ENCODE results near the gene CCDC33. TPM values are rescaled to one million over a fixed set of nuclear protein-coding genes. Genes with fewer than 3 reads are reported as not detected.

CCDC33 gene
- 4.4 TPM for polyA plus RNA-seq (2013, experiment 1 of 2)
- 4.0 TPM for polyA plus RNA-seq (2013, experiment 2 of 2)

DNA sequence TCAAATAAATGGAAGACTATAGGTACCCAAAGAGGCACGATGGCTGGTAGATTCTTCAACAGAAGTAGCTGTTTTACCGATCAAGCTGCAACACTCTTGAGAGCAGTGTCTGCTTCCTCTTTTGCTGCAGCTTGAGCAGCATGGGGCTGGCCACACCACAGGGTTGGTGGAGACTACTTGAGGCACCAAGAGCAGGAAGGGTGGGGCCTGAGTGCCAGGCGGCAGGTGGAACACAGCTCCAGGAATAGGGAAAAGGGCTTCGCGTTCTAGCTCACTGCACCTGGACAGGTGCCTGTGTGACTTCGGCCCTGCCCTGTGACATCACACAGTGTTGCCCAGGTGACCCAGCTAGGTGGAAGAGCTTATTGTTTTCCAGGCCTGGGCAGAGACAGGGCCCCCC, at the start of gene CCDC33:
CCDC33 (plus strand) TSS at position 365 of the 400 bp plus-strand sequence. CDS start 394 bp downstream, outside the sequence.
- Histone ChIP-seq H3K4me1 (ENCODE audit: control insufficient read depth, insufficient read depth, low read length, poor library complexity, severe bottlenecking) (peaks cover 21% of the 10 kb centered on the region), H3K27ac (ENCODE audit: low read depth, low read length, severe bottlenecking) (no peak within 1 kb of the TSS), H3K36me3 (ENCODE audit: control insufficient read depth, insufficient read depth, low read length) (no peaks in the 10 kb centered on the region), H3K9me3 (ENCODE audit: control insufficient read depth, low read length) (no peaks in the 10 kb centered on the region), H3K4me3 (ENCODE audit: extremely low read depth, insufficient read depth, low read length, poor library complexity, severe bottlenecking) (no peak within 1 kb of the TSS)
- WGBS, 2 experiments (ENCODE audit: insufficient coverage in 2 of 2), result 89 to 92% methylated on average over 5 to 6 of the region's 6 CpGs

DNA sequence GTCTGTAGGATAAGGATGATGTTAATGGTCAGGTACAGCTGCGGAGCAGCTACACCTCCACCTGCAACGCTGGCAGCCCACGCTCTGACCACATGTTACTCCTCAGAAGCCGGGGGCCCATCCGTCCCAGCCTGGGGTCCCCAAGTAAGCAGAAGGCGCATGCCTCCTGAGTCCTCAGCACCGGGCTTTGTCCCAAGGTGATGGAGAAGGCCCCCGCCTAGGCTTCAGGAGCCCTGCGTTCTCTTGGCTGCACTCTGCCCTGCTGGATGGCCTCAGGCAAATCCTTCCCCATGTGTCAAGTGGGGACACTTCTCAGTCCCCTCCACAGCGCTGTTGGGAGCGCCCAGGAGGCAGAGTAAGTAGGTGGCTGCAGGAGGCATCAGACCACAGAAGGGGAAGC, 47.9 kb upstream of the CCDC33 start:
- H3K36me3 ChIP-seq (ENCODE audit: control insufficient read depth, insufficient read depth, low read length), result peaks cover 17% of the 10 kb centered on the region
- H3K9me3 ChIP-seq (ENCODE audit: control insufficient read depth, low read length), result no peaks in the 10 kb centered on the region
- H3K27ac ChIP-seq (ENCODE audit: low read depth, low read length, severe bottlenecking), result no peak overlapping the region
- peaks cover 14% of the 10 kb centered on the region for H3K4me1 ChIP-seq (ENCODE audit: control insufficient read depth, insufficient read depth, low read length, poor library complexity, severe bottlenecking)
- no peak overlapping the region for H3K4me3 ChIP-seq (ENCODE audit: extremely low read depth, insufficient read depth, low read length, poor library complexity, severe bottlenecking)
- WGBS, 2 experiments (ENCODE audit: insufficient coverage in 2 of 2), result 96% methylated on average over 9 to 10 of the region's 11 CpGs

DNA sequence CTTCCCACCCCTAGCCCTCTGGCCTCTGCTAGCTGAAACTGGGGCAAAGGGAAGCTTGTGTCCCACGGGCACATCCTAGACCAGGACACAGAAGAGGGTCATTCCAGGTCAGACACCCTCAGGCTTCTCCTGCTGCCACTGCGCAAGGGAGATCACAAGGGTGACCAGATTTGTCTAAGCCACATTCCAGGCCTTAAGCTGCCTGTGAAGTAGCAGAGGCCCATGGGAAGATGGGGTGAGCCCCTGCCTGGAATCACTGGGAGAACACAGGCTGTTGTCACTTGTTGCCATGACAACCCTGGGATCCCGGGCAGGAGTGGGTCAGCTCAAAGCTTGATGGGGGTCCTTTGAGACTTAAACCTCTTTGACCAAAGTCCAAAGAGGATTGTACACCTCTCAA, 44.3 kb upstream of the CCDC33 start:
- Histone ChIP-seq H3K4me3 (ENCODE audit: extremely low read depth, insufficient read depth, low read length, poor library complexity, severe bottlenecking) (no peak overlapping the region), H3K4me1 (ENCODE audit: control insufficient read depth, insufficient read depth, low read length, poor library complexity, severe bottlenecking) (peaks cover 33% of the 10 kb centered on the region), H3K9me3 (ENCODE audit: control insufficient read depth, low read length) (no peaks in the 10 kb centered on the region), H3K36me3 (ENCODE audit: control insufficient read depth, insufficient read depth, low read length) (peaks cover 30% of the 10 kb centered on the region), H3K27ac (ENCODE audit: low read depth, low read length, severe bottlenecking) (no peak overlapping the region)
- WGBS, 2 experiments (ENCODE audit: insufficient coverage in 2 of 2), result 83 to 91% methylated on average over 3 of the region's 3 CpGs

DNA sequence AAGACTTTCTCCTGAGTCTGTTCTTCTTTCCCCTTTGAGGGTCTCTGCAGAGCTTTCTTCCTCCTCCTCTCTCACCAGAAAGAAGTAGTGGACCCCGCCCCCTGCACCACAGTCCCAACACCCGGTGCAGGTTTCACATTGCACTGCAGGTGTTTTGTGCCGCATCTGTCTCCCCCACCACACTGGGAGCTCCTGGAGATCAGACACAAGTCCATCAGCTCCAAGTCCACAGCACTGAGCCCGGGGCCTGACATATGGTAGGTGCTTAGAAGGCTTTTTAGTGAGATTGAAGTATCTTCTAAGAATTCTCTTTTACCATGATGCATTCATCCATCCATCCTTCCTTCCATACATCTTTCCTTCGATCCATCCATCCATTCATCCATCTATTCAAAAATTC, 43.4 kb upstream of the CCDC33 start:
- Histone ChIP-seq H3K36me3 (ENCODE audit: control insufficient read depth, insufficient read depth, low read length) (peaks cover 35% of the 10 kb centered on the region), H3K4me3 (ENCODE audit: extremely low read depth, insufficient read depth, low read length, poor library complexity, severe bottlenecking) (no peak overlapping the region), H3K27ac (ENCODE audit: low read depth, low read length, severe bottlenecking) (no peak overlapping the region), H3K4me1 (ENCODE audit: control insufficient read depth, insufficient read depth, low read length, poor library complexity, severe bottlenecking) (peaks cover 33% of the 10 kb centered on the region), H3K9me3 (ENCODE audit: control insufficient read depth, low read length) (no peaks in the 10 kb centered on the region)
- WGBS, 2 experiments (ENCODE audit: insufficient coverage in 2 of 2), result 87 to 100% methylated on average over 1 to 3 of the region's 5 CpGs

DNA sequence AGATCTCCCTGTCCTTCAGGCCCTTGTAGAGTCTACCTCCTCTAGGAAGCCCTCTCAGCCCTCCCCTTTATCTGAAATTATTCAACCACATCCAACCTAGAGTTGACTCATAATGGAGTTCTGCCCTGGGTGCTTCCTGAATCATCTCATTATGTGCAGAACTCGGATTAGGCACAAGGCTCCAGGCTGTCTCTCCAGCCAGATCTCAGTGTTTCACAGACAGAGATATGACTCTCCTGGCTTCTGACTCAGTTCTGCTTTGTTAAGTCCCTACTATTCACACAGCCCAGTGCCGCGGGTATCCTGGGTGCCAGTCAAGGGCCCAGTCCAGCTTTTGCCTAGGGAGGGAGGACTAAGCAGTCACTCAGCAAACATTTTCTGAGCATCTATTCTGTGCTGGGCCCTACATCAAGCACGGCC, 42.8 kb upstream of the CCDC33 start:
- 78 to 98% methylated on average over 4 of the region's 4 CpGs for WGBS, 2 experiments (ENCODE audit: insufficient coverage in 2 of 2)
- H3K9me3 ChIP-seq (ENCODE audit: control insufficient read depth, low read length), result no peaks in the 10 kb centered on the region
- peaks cover 35% of the 10 kb centered on the region for H3K36me3 ChIP-seq (ENCODE audit: control insufficient read depth, insufficient read depth, low read length)
- H3K27ac ChIP-seq (ENCODE audit: low read depth, low read length, severe bottlenecking), result peak overlapping the region; percentile 76
- peaks cover 33% of the 10 kb centered on the region for H3K4me1 ChIP-seq (ENCODE audit: control insufficient read depth, insufficient read depth, low read length, poor library complexity, severe bottlenecking)
- no peak overlapping the region for H3K4me3 ChIP-seq (ENCODE audit: extremely low read depth, insufficient read depth, low read length, poor library complexity, severe bottlenecking)

DNA sequence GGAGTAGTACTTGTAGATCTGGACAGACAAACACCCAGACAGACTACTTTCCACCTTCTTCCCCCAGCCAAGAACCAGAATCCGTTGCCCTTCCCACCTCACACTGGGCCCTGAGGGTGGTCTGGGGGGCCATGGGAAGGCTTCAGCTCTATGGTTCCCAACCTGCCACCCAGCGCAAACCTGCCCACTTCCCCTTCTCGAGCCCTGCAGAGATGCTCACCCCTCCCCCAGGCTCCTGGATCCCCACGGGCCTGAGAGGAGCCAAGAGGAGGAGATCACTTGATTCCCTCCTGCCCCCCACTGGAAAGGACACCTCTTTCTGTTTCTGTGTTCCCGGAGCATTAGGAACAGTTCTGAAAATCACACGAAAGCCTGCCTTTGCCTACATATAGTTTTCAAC, 42.2 kb upstream of the CCDC33 start:
- 81 to 96% methylated on average over 4 to 5 of the region's 6 CpGs for WGBS, 2 experiments (ENCODE audit: insufficient coverage in 2 of 2)
- Histone ChIP-seq H3K27ac (ENCODE audit: low read depth, low read length, severe bottlenecking) (peak overlapping the region; percentile 76), H3K9me3 (ENCODE audit: control insufficient read depth, low read length) (no peaks in the 10 kb centered on the region), H3K4me1 (ENCODE audit: control insufficient read depth, insufficient read depth, low read length, poor library complexity, severe bottlenecking) (peaks cover 33% of the 10 kb centered on the region), H3K4me3 (ENCODE audit: extremely low read depth, insufficient read depth, low read length, poor library complexity, severe bottlenecking) (no peak overlapping the region), H3K36me3 (ENCODE audit: control insufficient read depth, insufficient read depth, low read length) (peaks cover 35% of the 10 kb centered on the region)

DNA sequence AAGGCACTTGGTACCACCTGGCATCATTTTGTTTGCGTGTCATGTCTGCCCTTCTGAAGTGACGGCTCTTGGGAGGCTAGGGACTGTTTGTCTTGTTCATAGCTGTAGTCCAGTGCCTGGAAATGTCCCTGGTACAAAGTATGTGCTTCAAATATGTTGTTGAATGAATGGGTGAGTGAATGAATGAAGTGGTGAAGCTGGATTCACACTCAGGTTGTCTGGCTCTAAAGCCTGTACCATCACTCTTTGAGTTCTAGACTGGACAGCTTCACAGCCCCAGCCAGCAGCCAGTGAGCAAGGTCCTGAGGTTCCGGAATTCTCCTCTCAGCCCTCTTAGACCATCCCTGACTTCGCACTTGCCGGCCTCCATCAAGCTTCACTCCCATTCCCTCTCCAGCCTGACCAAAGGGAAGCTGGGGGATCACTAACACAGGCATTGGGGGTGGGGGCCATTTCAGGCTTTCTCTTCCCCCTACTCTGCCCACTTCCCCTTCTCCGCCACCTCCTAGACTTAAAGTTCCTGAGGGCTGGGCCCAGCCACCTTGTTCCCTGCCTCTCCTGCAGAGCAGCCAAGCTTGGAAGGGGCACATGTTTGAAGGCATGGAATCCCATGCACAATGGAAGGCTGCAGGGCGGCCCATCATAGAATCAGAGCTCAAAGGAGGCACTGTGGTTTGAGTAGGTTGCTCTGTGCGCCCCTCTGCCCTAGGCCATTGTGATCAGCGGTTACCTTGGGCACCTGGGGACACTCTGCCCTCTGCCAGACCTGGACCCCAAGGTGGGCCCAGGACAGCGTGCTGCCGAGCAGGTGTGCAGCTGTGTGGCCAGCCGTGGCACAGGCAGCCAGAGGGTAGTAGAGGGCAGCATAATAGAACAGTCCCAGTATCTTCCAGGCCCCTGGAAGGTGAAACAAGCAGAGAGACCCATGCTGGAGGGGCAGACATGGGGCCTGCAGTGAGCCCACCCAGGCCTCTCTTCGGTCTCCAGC, 41.3 kb upstream of the CCDC33 start:
- no peaks in the 10 kb centered on the region for H3K9me3 ChIP-seq (ENCODE audit: control insufficient read depth, low read length)

DNA sequence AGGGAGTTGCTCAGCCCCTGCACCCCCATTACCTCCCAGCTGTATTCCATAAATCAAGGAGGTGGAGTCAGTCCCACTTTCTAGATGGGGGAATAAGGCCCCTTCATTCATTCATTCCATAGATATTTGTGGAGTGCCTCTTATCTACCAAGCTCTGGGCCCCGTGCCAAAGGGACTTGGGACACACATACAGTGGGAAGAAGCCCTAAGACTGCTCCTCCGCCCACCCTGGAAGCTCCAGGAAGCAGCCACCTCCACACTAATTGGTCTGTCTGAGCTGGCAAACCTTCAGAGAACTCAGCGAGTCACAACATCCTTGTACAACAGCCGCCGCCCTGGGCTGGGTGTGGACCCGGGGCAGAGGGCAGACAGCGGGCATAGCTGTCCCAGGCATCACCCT, 40.0 kb upstream of the CCDC33 start:
- peaks cover 43% of the 10 kb centered on the region for H3K4me1 ChIP-seq (ENCODE audit: control insufficient read depth, insufficient read depth, low read length, poor library complexity, severe bottlenecking)
- 88 to 91% methylated on average over 6 to 7 of the region's 7 CpGs for WGBS, 2 experiments (ENCODE audit: insufficient coverage in 2 of 2)
- H3K27ac ChIP-seq (ENCODE audit: low read depth, low read length, severe bottlenecking), result no peak overlapping the region
- no peak overlapping the region for H3K4me3 ChIP-seq (ENCODE audit: extremely low read depth, insufficient read depth, low read length, poor library complexity, severe bottlenecking)
- H3K36me3 ChIP-seq (ENCODE audit: control insufficient read depth, insufficient read depth, low read length), result peaks cover 27% of the 10 kb centered on the region
- no peaks in the 10 kb centered on the region for H3K9me3 ChIP-seq (ENCODE audit: control insufficient read depth, low read length)

More for the DNA sequence above, 41.3 kb upstream of the CCDC33 start:
- Histone ChIP-seq H3K36me3 (ENCODE audit: control insufficient read depth, insufficient read depth, low read length) (peaks cover 35% of the 10 kb centered on the region), H3K27ac (ENCODE audit: low read depth, low read length, severe bottlenecking) (peak overlapping the region; percentile 76), H3K4me1 (ENCODE audit: control insufficient read depth, insufficient read depth, low read length, poor library complexity, severe bottlenecking) (peaks cover 33% of the 10 kb centered on the region), H3K4me3 (ENCODE audit: extremely low read depth, insufficient read depth, low read length, poor library complexity, severe bottlenecking) (no peak overlapping the region)
- 97 to 99% methylated on average over 10 to 13 of the region's 13 CpGs for WGBS, 2 experiments (ENCODE audit: insufficient coverage in 2 of 2)

DNA sequence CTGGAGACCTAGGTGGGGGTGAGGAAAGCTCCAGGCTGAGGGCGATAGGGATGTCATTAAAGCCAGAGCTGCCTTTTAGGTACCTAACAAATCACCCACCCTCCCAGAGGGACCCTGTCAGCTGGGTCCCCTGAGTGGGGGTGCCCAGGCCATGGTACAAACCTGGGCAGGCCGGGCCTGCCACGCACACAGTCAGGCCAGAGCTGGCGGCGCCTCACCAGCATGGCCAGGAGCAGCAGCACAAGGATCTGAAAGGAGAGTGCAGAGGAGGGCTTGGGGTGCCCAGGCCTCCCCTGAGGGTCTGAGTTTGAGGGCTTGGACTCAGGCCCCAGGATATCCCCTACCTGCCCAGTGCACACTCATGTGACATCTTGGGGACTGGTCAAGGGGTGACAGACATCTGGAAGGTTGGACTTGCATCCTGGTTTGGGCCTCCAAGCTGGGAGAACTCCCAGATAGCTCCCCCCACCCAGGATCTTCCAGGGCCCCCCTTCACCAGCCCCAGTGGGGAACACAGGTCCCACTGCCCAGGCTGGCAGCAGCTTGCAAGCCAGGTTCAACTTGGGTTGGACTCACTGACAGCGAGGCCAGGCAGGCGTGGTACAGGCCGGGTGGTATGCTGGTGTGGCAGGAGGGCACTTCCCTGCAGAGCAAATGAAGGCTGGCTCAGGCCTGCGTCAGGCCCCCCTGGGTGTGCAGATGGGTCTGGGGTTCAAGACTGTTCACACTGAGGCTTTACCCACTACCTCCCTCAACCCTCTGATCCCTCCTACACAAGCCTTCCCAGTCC, 38.8 kb upstream of the CCDC33 start:
- H3K36me3 ChIP-seq (ENCODE audit: control insufficient read depth, insufficient read depth, low read length), result peaks cover 19% of the 10 kb centered on the region
- peaks cover 49% of the 10 kb centered on the region for H3K4me1 ChIP-seq (ENCODE audit: control insufficient read depth, insufficient read depth, low read length, poor library complexity, severe bottlenecking)
- 91 to 100% methylated on average over 1 to 7 of the region's 9 CpGs for WGBS, 2 experiments (ENCODE audit: insufficient coverage in 2 of 2)
- no peak overlapping the region for H3K27ac ChIP-seq (ENCODE audit: low read depth, low read length, severe bottlenecking)
- no peaks in the 10 kb centered on the region for H3K9me3 ChIP-seq (ENCODE audit: control insufficient read depth, low read length)
- no peak overlapping the region for H3K4me3 ChIP-seq (ENCODE audit: extremely low read depth, insufficient read depth, low read length, poor library complexity, severe bottlenecking)

DNA sequence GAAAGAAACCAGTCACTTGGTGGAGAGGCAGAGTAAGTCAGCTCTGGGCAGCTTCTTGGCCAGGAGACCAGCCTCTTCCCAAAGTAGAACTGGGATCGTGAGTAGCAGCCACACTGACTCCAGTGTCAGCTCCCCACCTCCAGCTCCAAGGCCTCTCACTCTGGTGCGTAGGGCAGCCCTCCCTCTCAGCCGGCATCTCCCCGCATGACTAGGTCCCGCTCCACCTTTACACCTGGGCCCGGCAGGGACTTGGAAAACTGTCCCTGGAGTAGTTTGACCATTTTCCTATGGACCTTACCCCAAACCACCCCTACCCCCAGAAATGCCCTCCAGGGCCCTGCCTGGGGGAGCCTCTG, 36.9 kb upstream of the CCDC33 start:
- Histone ChIP-seq H3K27ac (ENCODE audit: low read depth, low read length, severe bottlenecking) (no peak overlapping the region), H3K9me3 (ENCODE audit: control insufficient read depth, low read length) (no peaks in the 10 kb centered on the region), H3K4me3 (ENCODE audit: extremely low read depth, insufficient read depth, low read length, poor library complexity, severe bottlenecking) (no peak overlapping the region), H3K4me1 (ENCODE audit: control insufficient read depth, insufficient read depth, low read length, poor library complexity, severe bottlenecking) (peaks cover 43% of the 10 kb centered on the region), H3K36me3 (ENCODE audit: control insufficient read depth, insufficient read depth, low read length) (peaks cover 18% of the 10 kb centered on the region)
- 95% methylated on average over 5 to 6 of the region's 6 CpGs for WGBS, 2 experiments (ENCODE audit: insufficient coverage in 2 of 2)

All from mesodermal cell (in vitro differentiated cells).